GM12878 (cell line): ENCODE data around the gene KRT6C.

ENCODE experiments used
- ATF3 ChIP-seq: IDR thresholded peaks from 2 replicates; pipeline ENCODE4 v1.6.1; 2011; ENCODE audit warnings: low read depth, mild to moderate bottlenecking, low read length, moderate library complexity, borderline replicate concordance; ENCODE audit errors: extremely low read depth
- BCL11A ChIP-seq: IDR thresholded peaks from 2 replicates; pipeline ENCODE4 v1.6.1; 2011; ENCODE audit warnings: low read depth, low read length
- BHLHE40 ChIP-seq, 2 experiments: fragments of 450-650 bp in 1 of 2; IDR thresholded peaks; 2 replicates each; pipeline ENCODE4 v1.6.1; 2011 to 2017; ENCODE audit warnings: low read depth in 2 of 2, borderline replicate concordance in 1 of 2, improper control_type of control experiment in 1 of 2, low read length in 1 of 2, mild to moderate bottlenecking in 1 of 2
- CREB1 ChIP-seq: IDR thresholded peaks from 2 replicates; pipeline ENCODE4 v1.6.1; 2012; ENCODE audit warnings: low read depth, mild to moderate bottlenecking, inconsistent platforms
- EZH2 ChIP-seq: IDR thresholded peaks from 2 replicates; pipeline ENCODE4 v1.6.1; 2012; ENCODE audit warnings: low read depth, mild to moderate bottlenecking, control low read depth, inconsistent platforms, low read length, borderline replicate concordance; ENCODE audit not compliant: control insufficient read depth
- HDGF ChIP-seq: fragments of 450-650 bp; IDR thresholded peaks from 2 replicates; pipeline ENCODE4 v1.6.1; 2016; ENCODE audit warnings: antibody characterized with exemption
- NFYB ChIP-seq: IDR thresholded peaks from 2 replicates; pipeline ENCODE4 v1.6.1; 2011; ENCODE audit warnings: low read depth, mild to moderate bottlenecking, low read length, improper control_type of control experiment, moderate library complexity; ENCODE audit not compliant: insufficient read depth
- POLR2AphosphoS5 ChIP-seq: IDR thresholded peaks from 2 replicates; pipeline ENCODE4 v1.6.1; 2011; ENCODE audit warnings: mild to moderate bottlenecking, low read length, inconsistent platforms
- RAD21 ChIP-seq: IDR thresholded peaks from 2 replicates; pipeline ENCODE4 v1.6.1; 2011; ENCODE audit warnings: mild to moderate bottlenecking, low read depth, low read length, moderate library complexity; ENCODE audit not compliant: insufficient read depth
- RELA ChIP-seq: fragments of 450-650 bp; IDR thresholded peaks from 2 replicates; pipeline ENCODE4 v1.8.0; 2014; ENCODE audit warnings: borderline replicate concordance; ENCODE audit not compliant: partially characterized antibody
- TARDBP ChIP-seq: IDR thresholded peaks from 2 replicates; pipeline ENCODE4 v1.6.1; 2016; ENCODE audit warnings: borderline replicate concordance
- TBL1XR1 ChIP-seq: IDR thresholded peaks from 2 replicates; pipeline ENCODE4 v1.6.1; 2012; ENCODE audit warnings: low read depth, low read length, improper control_type of control experiment
- TF ChIP-seq, protein P1 (sequence below), 3 experiments: IDR thresholded peaks in 2 of 3; conservative IDR thresholded peaks in 1 of 3; 2 replicates each; pipeline ENCODE4 v1.5.1; 2011; ENCODE audit warnings: low read depth in 3 of 3, low read length in 3 of 3, mild to moderate bottlenecking in 3 of 3, control low read depth in 2 of 3, moderate library complexity in 2 of 3, inconsistent platforms in 1 of 3, mixed read lengths in 1 of 3; ENCODE audit not compliant: control insufficient read depth in 2 of 3, insufficient read depth in 1 of 3; ENCODE audit errors: extremely low read depth in 1 of 3
- TF ChIP-seq, protein P2 (sequence below): fragments of 450-650 bp; IDR thresholded peaks from 2 replicates; pipeline ENCODE4 v1.6.1; 2017; ENCODE audit warnings: antibody characterized with exemption, mild to moderate bottlenecking, moderate library complexity

DNA sequence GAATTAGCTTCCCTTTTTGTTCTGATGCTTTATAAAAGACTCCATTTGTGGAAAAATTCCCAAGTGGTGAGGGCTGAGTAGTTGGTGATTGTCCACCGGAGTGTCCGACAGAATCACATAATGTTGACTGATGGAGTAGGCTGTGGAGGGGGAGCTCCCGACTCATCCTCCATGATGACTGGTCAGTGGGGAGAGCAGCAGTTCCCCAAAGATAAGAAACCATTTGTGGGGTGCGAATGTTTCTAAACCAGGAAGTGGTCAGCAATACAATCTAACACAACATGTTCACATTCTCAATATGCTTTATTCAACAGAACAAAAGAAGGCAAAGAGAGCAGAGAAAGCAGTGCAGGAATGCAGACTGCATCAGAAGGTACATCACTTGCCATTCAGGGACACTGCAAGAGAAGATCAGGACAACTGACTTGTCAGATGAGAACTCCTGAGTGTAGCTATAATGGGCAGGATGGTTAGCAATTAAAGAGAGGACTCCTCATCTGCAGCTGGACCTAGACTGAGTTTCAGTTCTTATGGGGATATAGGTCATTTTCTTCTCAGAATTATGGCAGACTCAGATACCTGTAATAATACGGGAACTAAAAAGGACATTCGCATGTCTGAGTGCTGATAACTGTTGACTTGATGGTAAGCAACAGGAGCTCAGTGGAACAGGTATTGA lies 27.1 kb downstream of the KRT6C start:
- TF ChIP-seq TBL1XR1, result no peak
- TF ChIP-seq, protein P1, sequence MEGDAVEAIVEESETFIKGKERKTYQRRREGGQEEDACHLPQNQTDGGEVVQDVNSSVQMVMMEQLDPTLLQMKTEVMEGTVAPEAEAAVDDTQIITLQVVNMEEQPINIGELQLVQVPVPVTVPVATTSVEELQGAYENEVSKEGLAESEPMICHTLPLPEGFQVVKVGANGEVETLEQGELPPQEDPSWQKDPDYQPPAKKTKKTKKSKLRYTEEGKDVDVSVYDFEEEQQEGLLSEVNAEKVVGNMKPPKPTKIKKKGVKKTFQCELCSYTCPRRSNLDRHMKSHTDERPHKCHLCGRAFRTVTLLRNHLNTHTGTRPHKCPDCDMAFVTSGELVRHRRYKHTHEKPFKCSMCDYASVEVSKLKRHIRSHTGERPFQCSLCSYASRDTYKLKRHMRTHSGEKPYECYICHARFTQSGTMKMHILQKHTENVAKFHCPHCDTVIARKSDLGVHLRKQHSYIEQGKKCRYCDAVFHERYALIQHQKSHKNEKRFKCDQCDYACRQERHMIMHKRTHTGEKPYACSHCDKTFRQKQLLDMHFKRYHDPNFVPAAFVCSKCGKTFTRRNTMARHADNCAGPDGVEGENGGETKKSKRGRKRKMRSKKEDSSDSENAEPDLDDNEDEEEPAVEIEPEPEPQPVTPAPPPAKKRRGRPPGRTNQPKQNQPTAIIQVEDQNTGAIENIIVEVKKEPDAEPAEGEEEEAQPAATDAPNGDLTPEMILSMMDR (IDR thresholded peaks at IDR 0.05 in 2 of 3, conservative IDR thresholded peaks at IDR 0.05 in 1 of 3; ENCODE audit: control insufficient read depth in 2 of 3, extremely low read depth in 1 of 3, insufficient read depth in 1 of 3, low read depth in 3 of 3, low read length in 3 of 3), result no peak
- no peak for TF ChIP-seq HDGF
- TF ChIP-seq RELA, result no peak
- no peak for TF ChIP-seq EZH2
- no peak for TF ChIP-seq RAD21
- no peak for TF ChIP-seq TARDBP
- TF ChIP-seq, protein P2, sequence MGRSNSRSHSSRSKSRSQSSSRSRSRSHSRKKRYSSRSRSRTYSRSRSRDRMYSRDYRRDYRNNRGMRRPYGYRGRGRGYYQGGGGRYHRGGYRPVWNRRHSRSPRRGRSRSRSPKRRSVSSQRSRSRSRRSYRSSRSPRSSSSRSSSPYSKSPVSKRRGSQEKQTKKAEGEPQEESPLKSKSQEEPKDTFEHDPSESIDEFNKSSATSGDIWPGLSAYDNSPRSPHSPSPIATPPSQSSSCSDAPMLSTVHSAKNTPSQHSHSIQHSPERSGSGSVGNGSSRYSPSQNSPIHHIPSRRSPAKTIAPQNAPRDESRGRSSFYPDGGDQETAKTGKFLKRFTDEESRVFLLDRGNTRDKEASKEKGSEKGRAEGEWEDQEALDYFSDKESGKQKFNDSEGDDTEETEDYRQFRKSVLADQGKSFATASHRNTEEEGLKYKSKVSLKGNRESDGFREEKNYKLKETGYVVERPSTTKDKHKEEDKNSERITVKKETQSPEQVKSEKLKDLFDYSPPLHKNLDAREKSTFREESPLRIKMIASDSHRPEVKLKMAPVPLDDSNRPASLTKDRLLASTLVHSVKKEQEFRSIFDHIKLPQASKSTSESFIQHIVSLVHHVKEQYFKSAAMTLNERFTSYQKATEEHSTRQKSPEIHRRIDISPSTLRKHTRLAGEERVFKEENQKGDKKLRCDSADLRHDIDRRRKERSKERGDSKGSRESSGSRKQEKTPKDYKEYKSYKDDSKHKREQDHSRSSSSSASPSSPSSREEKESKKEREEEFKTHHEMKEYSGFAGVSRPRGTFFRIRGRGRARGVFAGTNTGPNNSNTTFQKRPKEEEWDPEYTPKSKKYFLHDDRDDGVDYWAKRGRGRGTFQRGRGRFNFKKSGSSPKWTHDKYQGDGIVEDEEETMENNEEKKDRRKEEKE, result no peak
- no peak for TF ChIP-seq BCL11A
- no peak for TF ChIP-seq ATF3
- no peak for TF ChIP-seq NFYB
- no peak for TF ChIP-seq BHLHE40 (IDR thresholded peaks at IDR 0.05; ENCODE audit: borderline replicate concordance in 1 of 2, low read depth in 2 of 2, low read length in 1 of 2)
- TF ChIP-seq POLR2AphosphoS5, result no peak
- no peak for TF ChIP-seq CREB1
